GM18499 (cell line): Measurements from ENCODE around the gene PKIG.

Experiments
- ATAC-seq: cut with Tn5 transposase; IDR thresholded peaks from one replicate; pipeline ENCODE4 v1.9.1; 2021; ENCODE audit warnings: moderate number of reproducible peaks; ENCODE audit not compliant: insufficient read depth, unreplicated experiment

Gene PKIG

GRCh38 chr20:44593751-44594150, 11.4 kb downstream of the PKIG start:
- ATAC-seq, result no peak

- ATAC-seq, result no peak
These were observed 12.4 kb downstream of the PKIG start for GRCh38 chr20:44594730-44595129.

GRCh38 chr20:44596010-44596409, 13.6 kb downstream of the PKIG start:
- no peak for ATAC-seq

- ATAC-seq, result no peak
These were observed 14.5 kb downstream of the PKIG start for GRCh38 chr20:44596876-44597275.

GRCh38 chr20:44597516-44597915, 15.1 kb downstream of the PKIG start:
- no peak for ATAC-seq

GRCh38 chr20:44597930-44598329, 15.6 kb downstream of the PKIG start:
- ATAC-seq, result no peak

GRCh38 chr20:44598423-44599305, 16.3 kb downstream of the PKIG start:
- no peak for ATAC-seq

GRCh38 chr20:44599715-44600114, 17.3 kb downstream of the PKIG start:
- ATAC-seq, result no peak

GRCh38 chr20:44600301-44600700, 17.9 kb downstream of the PKIG start:
- ATAC-seq, result no peak

- ATAC-seq, result no peak
These were observed 18.4 kb downstream of the PKIG start for GRCh38 chr20:44600758-44601201.

- no peak for ATAC-seq
These were observed 18.9 kb downstream of the PKIG start for GRCh38 chr20:44601236-44601671.

- no peak for ATAC-seq
These were observed 19.4 kb downstream of the PKIG start for GRCh38 chr20:44601801-44602204.

- ATAC-seq, result no peak
These were observed 20.9 kb downstream of the PKIG start for GRCh38 chr20:44603327-44603726.

- no peak for ATAC-seq
These were observed 24.5 kb downstream of the PKIG start for GRCh38 chr20:44606725-44607441.

- ATAC-seq, result no peak
These were observed 26.7 kb downstream of the PKIG start for GRCh38 chr20:44609006-44609515.

- ATAC-seq, result peak; percentile 60
These were observed 27.3 kb downstream of the PKIG start for GRCh38 chr20:44609516-44610312.

GRCh38 chr20:44610313-44610962, 28.1 kb downstream of the PKIG start:
- ATAC-seq, result no peak

- ATAC-seq, result no peak
These were observed 31.2 kb downstream of the PKIG start for GRCh38 chr20:44613575-44613974.

- ATAC-seq, result no peak
These were observed 32.1 kb downstream of the PKIG start for GRCh38 chr20:44614525-44614924.
